CD8-positive, alpha-beta memory T cell (primary cell): ENCODE measurements around the gene POR. TPM values are rescaled to one million over a fixed set of nuclear protein-coding genes. Genes with fewer than 3 reads are reported as not detected.

Experiments
- CTCF ChIA-PET: fragments of 350-600 bp; sonication (Branson Sonifier 250); formaldehyde crosslinking; loops from one replicate; lab custom pipeline; 2021; ENCODE audit warnings: antibody characterized with exemption; lab: Charles Lee
- POLR2A ChIA-PET: fragments of 350-600 bp; sonication (Branson Sonifier 250); formaldehyde crosslinking; loops from one replicate; lab custom pipeline; 2021; ENCODE audit warnings: antibody characterized with exemption; lab: Charles Lee
- DNase-seq, 5 donors: peaks; one replicate each; pipeline versions ENCODE4 v3.0.0 to v3.0.0-alpha.2; 2020 to 2022; ENCODE audit warnings: mixed read lengths in 1 of 5
- H3K27ac ChIP-seq: one replicate; pipeline ENCODE4 v1.7.0; 2013; ENCODE audit warnings: low read depth, mild to moderate bottlenecking, low read length, moderate library complexity
- H3K27me3 ChIP-seq: 2 replicates; pipeline ENCODE4 v1.7.0; 2013; ENCODE audit warnings: low read length, mild to moderate bottlenecking; ENCODE audit not compliant: insufficient read depth, poor library complexity, severe bottlenecking
- H3K36me3 ChIP-seq: 2 replicates; pipeline ENCODE4 v1.7.0; 2013; ENCODE audit warnings: mild to moderate bottlenecking, low read length, moderate library complexity; ENCODE audit not compliant: insufficient read depth
- H3K4me1 ChIP-seq: 2 replicates; pipeline ENCODE4 v1.7.0; 2013; ENCODE audit warnings: mild to moderate bottlenecking, low read length, moderate library complexity; ENCODE audit not compliant: insufficient read depth
- H3K4me3 ChIP-seq: 2 replicates; pipeline ENCODE4 v1.7.0; 2013; ENCODE audit warnings: mild to moderate bottlenecking, low read length
- H3K9me3 ChIP-seq: 2 replicates; pipeline ENCODE4 v1.7.0; 2013; ENCODE audit warnings: mild to moderate bottlenecking, low read length
- H3K27ac Mint-ChIP-seq, 8 donors: one replicate each; pipeline ENCODE4 v1.8.0; 2020 to 2021; ENCODE audit warnings: mixed read lengths in 8 of 8, mild to moderate bottlenecking in 6 of 8, inconsistent platforms in 3 of 8, moderate library complexity in 3 of 8
- H3K27me3 Mint-ChIP-seq, 2 donors: one replicate each; pipeline ENCODE4 v1.8.0; 2020 to 2021; ENCODE audit warnings: mixed read lengths in 2 of 2, mild to moderate bottlenecking in 1 of 2, moderate library complexity in 1 of 2
- H3K36me3 Mint-ChIP-seq, 3 donors: one replicate each; pipeline ENCODE4 v1.8.0; 2020 to 2021; ENCODE audit warnings: mixed read lengths in 3 of 3, inconsistent platforms in 1 of 3, mild to moderate bottlenecking in 1 of 3
- H3K4me1 Mint-ChIP-seq, 3 donors: one replicate each; pipeline ENCODE4 v1.8.0; 2020 to 2021; ENCODE audit warnings: mixed read lengths in 3 of 3, inconsistent platforms in 1 of 3, mild to moderate bottlenecking in 1 of 3
- H3K4me3 Mint-ChIP-seq, 7 donors: one replicate each; pipeline ENCODE4 v1.8.0; 2020 to 2021; ENCODE audit warnings: mixed read lengths in 7 of 7, mild to moderate bottlenecking in 6 of 7, moderate library complexity in 4 of 7, inconsistent platforms in 2 of 7
- H3K9me3 Mint-ChIP-seq, 5 donors: one replicate each; pipeline ENCODE4 v1.8.0; 2020 to 2022; ENCODE audit warnings: mixed read lengths in 5 of 5, mild to moderate bottlenecking in 3 of 5, moderate library complexity in 2 of 5, inconsistent platforms in 1 of 5
- polyA plus RNA-seq: library from polyadenylated mRNA; unstranded; fragments of 300-500 nt; fragmentation: Illumina TruSeq; gene quantifications from one replicate; pipeline ENCODE4 v1.2.3, GENCODE V29; 2021
- total RNA-seq, 2 experiments: library from RNA; stranded (reverse); gene quantifications; one replicate each; pipeline ENCODE4 v1.2.3, GENCODE V29; 2021

Gene POR
- 10 to 100 TPM; 40.7 to 41.6 TPM for total RNA-seq
- 61.4 TPM for polyA plus RNA-seq

GRCh38 chr7:75914655-75915415 lies at the start of gene POR:
Gene POR (plus strand): TSS chr7:75915155. CDS start chr7:75954002, 38,847 bp downstream.
- Histone ChIP-seq H3K36me3 (no peaks in the 10 kb centered on the region), H3K4me1 (peaks cover 18% of the 10 kb centered on the region), H3K9me3 (no peaks in the 10 kb centered on the region), H3K4me3 (peak within 1 kb of the TSS; percentile 85), H3K27me3 (no peaks in the 10 kb centered on the region), H3K27ac (peak within 1 kb of the TSS; percentile 96)
- Mint-ChIP-seq H3K27ac (peak within 1 kb of the TSS; percentile 93 to 99 (median 96)), H3K4me1 (peaks cover 33 to 45% (median 35%) of the 10 kb centered on the region in 3 donors), H3K4me3 (peak within 1 kb of the TSS; percentile 88 to 95 (median 92)), H3K36me3 (peaks cover 0 to 9% (median 3%) of the 10 kb centered on the region in 3 donors), H3K9me3 (no peaks in the 10 kb centered on the region), H3K27me3 (no peaks in the 10 kb centered on the region)
- CTCF ChIA-PET, result interaction anchor here (0.7 to 2.8 kb wide), 3 partner anchors 35 to 105 kb away, joined by 3 to 9 read pairs (median 3); partner anchors contain the start of gene RHBDD2
- DNase-seq, result peak; percentile 96 to 99 (median 97)
- POLR2A ChIA-PET, result interaction anchor here (0.6 to 1.7 kb wide), 10 partner anchors 10 to 138 kb away, joined by 3 to 17 read pairs (median 4); partner anchors contain the start of genes MDH2, RHBDD2, STYXL1 and TMEM120A

- no peaks in the 10 kb centered on the region for H3K4me1 ChIP-seq
- no peak for DNase-seq
- CTCF ChIA-PET, result interaction anchor here (0.8 to 4.6 kb wide), 6 partner anchors 11 to 272 kb away, joined by 3 to 60 read pairs (median 3); no protein-coding TSS in a partner anchor
Measured at GRCh38 chr7:75866114-75866488, 48.9 kb upstream of the POR start.

DNA sequence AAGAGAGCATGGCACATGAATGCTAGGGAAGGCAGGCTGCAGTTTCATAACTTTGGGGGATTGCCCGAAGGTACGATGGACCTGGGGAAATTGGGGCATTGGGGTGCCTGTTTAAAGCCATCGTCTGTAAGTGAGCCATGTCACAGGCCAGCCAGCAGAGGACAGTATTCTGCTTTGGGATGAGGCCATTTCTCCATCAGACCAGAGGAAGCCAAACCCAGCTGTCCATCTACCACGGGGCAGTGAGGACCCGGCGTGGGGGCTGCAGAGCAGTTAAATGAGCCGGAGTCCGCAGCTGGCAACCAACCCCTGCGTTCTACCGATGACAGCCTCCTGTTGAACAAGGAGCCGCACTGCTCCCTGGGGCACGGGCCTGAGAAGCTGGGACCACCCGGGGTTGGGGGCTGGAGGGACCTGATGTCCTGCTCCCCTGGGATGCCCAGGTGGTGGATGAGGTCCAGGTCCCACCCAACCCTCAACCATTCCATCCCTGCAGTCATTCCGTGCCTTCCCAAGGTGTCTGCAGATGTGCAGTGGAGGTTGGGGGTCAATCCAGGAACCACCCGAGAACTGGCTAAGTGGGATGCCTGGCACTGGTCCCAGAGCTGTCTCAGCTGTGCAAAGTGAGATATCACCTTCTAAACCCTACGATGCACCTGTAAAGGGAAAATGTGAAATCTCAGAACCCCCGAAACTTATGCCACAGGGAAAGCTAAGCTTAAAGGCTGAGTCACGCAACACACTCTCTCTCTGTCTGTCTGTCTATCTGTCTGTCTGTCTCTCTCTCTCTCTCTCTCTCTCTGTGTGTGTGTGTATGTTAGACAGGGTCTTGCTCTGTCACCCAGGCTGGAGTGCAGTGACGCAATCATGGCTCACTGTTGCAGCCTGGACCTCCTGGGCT lies 48.2 kb upstream of the POR start:
- Mint-ChIP-seq H3K36me3 (no peaks in the 10 kb centered on the region), H3K4me3 (no peak overlapping the region), H3K9me3 (no peaks in the 10 kb centered on the region), H3K27me3 (peaks cover 7 to 15% of the 10 kb centered on the region in 2 donors), H3K4me1 (peaks cover 0 to 15% (median 5%) of the 10 kb centered on the region in 3 donors), H3K27ac (peak overlapping the region in 1 of 8 donors; percentile 38)
- Histone ChIP-seq H3K27me3 (peaks cover 5% of the 10 kb centered on the region), H3K36me3 (no peaks in the 10 kb centered on the region), H3K27ac (no peak overlapping the region), H3K9me3 (no peaks in the 10 kb centered on the region), H3K4me3 (no peak overlapping the region), H3K4me1 (no peaks in the 10 kb centered on the region)
- ChIA-PET CTCF (interaction anchor here (0.8 to 4.6 kb wide), 8 partner anchors 10 to 272 kb away, joined by 3 to 60 read pairs (median 3); no protein-coding TSS in a partner anchor), POLR2A (interaction anchor here (1.4 kb wide), 1 partner anchor 154 kb away, joined by 3 read pairs; no protein-coding TSS in a partner anchor)
- DNase-seq, result peak; percentile 8 to 65 (median 28)

More at GRCh38 chr7:75866114-75866488, 48.9 kb upstream of the POR start:
- Mint-ChIP-seq H3K36me3 (no peaks in the 10 kb centered on the region), H3K27me3 (peaks cover 7 to 19% of the 10 kb centered on the region in 2 donors), H3K4me1 (peaks cover 0 to 15% (median 5%) of the 10 kb centered on the region in 3 donors), H3K9me3 (no peaks in the 10 kb centered on the region), H3K27ac (no peak overlapping the region), H3K4me3 (no peak overlapping the region)
- Histone ChIP-seq H3K27ac (no peak overlapping the region), H3K27me3 (peaks cover 5% of the 10 kb centered on the region), H3K4me3 (no peak overlapping the region), H3K36me3 (no peaks in the 10 kb centered on the region), H3K9me3 (no peaks in the 10 kb centered on the region)
- POLR2A ChIA-PET, result interaction anchor here (1.4 kb wide), 1 partner anchor 154 kb away, joined by 3 read pairs; no protein-coding TSS in a partner anchor

- no peak overlapping the region for H3K4me3 ChIP-seq
- POLR2A ChIA-PET, result interaction anchor here (1.4 kb wide), 1 partner anchor 153 kb away, joined by 3 read pairs; no protein-coding TSS in a partner anchor
- Mint-ChIP-seq H3K9me3 (no peaks in the 10 kb centered on the region), H3K27me3 (peaks cover 7 to 15% of the 10 kb centered on the region in 2 donors), H3K4me1 (peaks cover 0 to 15% (median 7%) of the 10 kb centered on the region in 3 donors), H3K36me3 (no peaks in the 10 kb centered on the region), H3K4me3 (no peak overlapping the region), H3K27ac (peak overlapping the region in 1 of 8 donors; percentile 38)
- no peaks in the 10 kb centered on the region for H3K36me3 ChIP-seq
- CTCF ChIA-PET, result interaction anchor here (1.0 to 4.6 kb wide), 2 partner anchors 142 to 153 kb away, joined by 3 to 60 read pairs; no protein-coding TSS in a partner anchor
- H3K27ac ChIP-seq, result no peak overlapping the region
- H3K4me1 ChIP-seq, result no peaks in the 10 kb centered on the region
- H3K9me3 ChIP-seq, result no peaks in the 10 kb centered on the region
- peaks cover 5% of the 10 kb centered on the region for H3K27me3 ChIP-seq
- no peak for DNase-seq
Measured at GRCh38 chr7:75867390-75867717, 47.6 kb upstream of the POR start.

DNA sequence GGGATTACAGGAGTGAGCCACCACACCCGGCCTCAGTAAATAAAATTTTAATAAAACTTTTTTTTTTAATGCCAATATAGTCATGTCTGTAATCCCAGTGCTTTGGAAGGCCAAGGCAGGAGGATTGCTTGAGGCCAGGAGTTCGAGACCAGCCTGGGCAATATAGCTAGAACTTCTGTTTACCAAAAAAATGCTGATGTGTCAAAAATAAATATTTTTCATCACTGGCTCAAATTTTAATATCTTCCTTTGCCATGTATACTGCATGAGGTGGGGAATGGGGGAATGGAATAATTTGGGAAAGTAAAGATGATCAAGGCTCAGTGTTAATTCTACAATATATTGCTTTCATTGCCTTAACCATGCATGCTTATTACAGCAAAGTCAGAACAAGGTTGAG lies 46.8 kb upstream of the POR start:
- Mint-ChIP-seq H3K27ac (no peak overlapping the region), H3K9me3 (no peaks in the 10 kb centered on the region), H3K36me3 (no peaks in the 10 kb centered on the region), H3K4me1 (peaks cover 0 to 15% (median 7%) of the 10 kb centered on the region in 3 donors), H3K4me3 (no peak overlapping the region), H3K27me3 (peaks cover 6 to 15% of the 10 kb centered on the region in 2 donors)
- no peaks in the 10 kb centered on the region for H3K9me3 ChIP-seq
- H3K36me3 ChIP-seq, result no peaks in the 10 kb centered on the region
- H3K27ac ChIP-seq, result no peak overlapping the region
- peaks cover 5% of the 10 kb centered on the region for H3K27me3 ChIP-seq
- H3K4me1 ChIP-seq, result no peaks in the 10 kb centered on the region
- CTCF ChIA-PET, result interaction anchor here (1.8 kb wide), 1 partner anchor 152 kb away, joined by 8 read pairs; no protein-coding TSS in a partner anchor
- POLR2A ChIA-PET, result no interaction called here
- no peak for DNase-seq
- H3K4me3 ChIP-seq, result no peak overlapping the region

- H3K4me3 ChIP-seq, result no peak overlapping the region
- Mint-ChIP-seq H3K27ac (no peak overlapping the region), H3K36me3 (no peaks in the 10 kb centered on the region), H3K27me3 (peaks cover 4 to 13% of the 10 kb centered on the region in 2 donors), H3K9me3 (no peaks in the 10 kb centered on the region), H3K4me3 (no peak overlapping the region), H3K4me1 (peaks cover 0 to 15% (median 7%) of the 10 kb centered on the region in 3 donors)
- peaks cover 5% of the 10 kb centered on the region for H3K27me3 ChIP-seq
- H3K4me1 ChIP-seq, result no peaks in the 10 kb centered on the region
- POLR2A ChIA-PET, result no interaction called here
- no peaks in the 10 kb centered on the region for H3K9me3 ChIP-seq
- no peaks in the 10 kb centered on the region for H3K36me3 ChIP-seq
- H3K27ac ChIP-seq, result no peak overlapping the region
- DNase-seq, result no peak
- CTCF ChIA-PET, result interaction anchor here (1.2 kb wide), 1 partner anchor 150 kb away, joined by 5 read pairs; no protein-coding TSS in a partner anchor
Measured at GRCh38 chr7:75869776-75870379, 45.1 kb upstream of the POR start.

DNA sequence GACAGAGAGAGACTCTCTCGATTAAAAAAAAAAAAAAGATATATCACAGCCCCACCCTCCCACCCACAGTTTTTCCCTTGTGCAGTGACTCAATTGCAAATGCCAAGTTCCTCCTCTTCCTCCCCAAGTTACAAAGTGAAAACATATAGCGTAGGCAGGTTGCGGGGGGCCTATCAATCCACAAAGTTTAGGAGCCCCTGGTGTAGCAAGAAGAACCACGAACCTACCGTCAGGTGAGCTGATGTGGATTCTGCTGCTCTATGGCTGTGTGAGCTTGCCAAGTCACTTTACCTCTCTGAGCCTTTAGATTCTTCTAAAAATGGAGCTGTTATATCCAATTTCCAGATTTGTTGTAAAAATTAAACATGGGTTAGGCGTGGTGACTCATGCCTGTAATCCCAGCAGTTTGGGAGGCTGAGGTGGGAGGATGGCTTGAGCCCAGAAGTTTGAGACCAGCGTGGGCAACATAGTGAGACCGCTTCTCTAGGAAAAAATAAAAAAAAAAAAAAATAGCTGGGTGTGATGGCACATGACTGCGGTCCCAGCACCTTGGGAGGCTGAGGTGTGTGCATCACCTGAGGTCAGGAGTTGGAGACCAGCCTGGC lies 44.3 kb upstream of the POR start:
- CTCF ChIA-PET, result interaction anchor here (1.2 to 1.5 kb wide), 2 partner anchors 150 to 153 kb away, joined by 3 to 5 read pairs; no protein-coding TSS in a partner anchor
- H3K36me3 Mint-ChIP-seq, result no peaks in the 10 kb centered on the region
- H3K4me1 Mint-ChIP-seq, result peaks cover 0 to 15% (median 7%) of the 10 kb centered on the region in 3 donors
- Histone ChIP-seq H3K27ac (no peak overlapping the region), H3K4me3 (no peak overlapping the region), H3K9me3 (no peaks in the 10 kb centered on the region), H3K36me3 (no peaks in the 10 kb centered on the region), H3K27me3 (peaks cover 5% of the 10 kb centered on the region), H3K4me1 (no peaks in the 10 kb centered on the region)
- POLR2A ChIA-PET, result no interaction called here
- H3K27me3 Mint-ChIP-seq, result peaks cover 0 to 6% of the 10 kb centered on the region in 2 donors
- peak overlapping the region in 4 of 7 donors; percentile 5 to 47 (median 32) for H3K4me3 Mint-ChIP-seq
- no peak for DNase-seq
- H3K27ac Mint-ChIP-seq, result no peak overlapping the region
- H3K9me3 Mint-ChIP-seq, result no peaks in the 10 kb centered on the region
